OCI-LY3 (cell line): ENCODE data around the gene BMP2K.

Experiments
- EZH2phosphoT487 ChIP-seq: fragments of 200-600 bp; shearing (Covaris generic); IDR thresholded peaks from 2 replicates; pipeline ENCODE4 v1.6.1; 2018; ENCODE audit warnings: antibody characterized with exemption, mixed run types, low read depth
- TF ChIP-seq, protein P1 (sequence below): fragments of 200-600, 300-600 bp; sonication (generic); IDR thresholded peaks from 2 replicates; pipeline ENCODE4 v1.5.1; 2014; ENCODE audit warnings: antibody characterized with exemption, low read length, low read depth

- TF ChIP-seq, protein P1, sequence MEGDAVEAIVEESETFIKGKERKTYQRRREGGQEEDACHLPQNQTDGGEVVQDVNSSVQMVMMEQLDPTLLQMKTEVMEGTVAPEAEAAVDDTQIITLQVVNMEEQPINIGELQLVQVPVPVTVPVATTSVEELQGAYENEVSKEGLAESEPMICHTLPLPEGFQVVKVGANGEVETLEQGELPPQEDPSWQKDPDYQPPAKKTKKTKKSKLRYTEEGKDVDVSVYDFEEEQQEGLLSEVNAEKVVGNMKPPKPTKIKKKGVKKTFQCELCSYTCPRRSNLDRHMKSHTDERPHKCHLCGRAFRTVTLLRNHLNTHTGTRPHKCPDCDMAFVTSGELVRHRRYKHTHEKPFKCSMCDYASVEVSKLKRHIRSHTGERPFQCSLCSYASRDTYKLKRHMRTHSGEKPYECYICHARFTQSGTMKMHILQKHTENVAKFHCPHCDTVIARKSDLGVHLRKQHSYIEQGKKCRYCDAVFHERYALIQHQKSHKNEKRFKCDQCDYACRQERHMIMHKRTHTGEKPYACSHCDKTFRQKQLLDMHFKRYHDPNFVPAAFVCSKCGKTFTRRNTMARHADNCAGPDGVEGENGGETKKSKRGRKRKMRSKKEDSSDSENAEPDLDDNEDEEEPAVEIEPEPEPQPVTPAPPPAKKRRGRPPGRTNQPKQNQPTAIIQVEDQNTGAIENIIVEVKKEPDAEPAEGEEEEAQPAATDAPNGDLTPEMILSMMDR, result no peak
- TF ChIP-seq EZH2phosphoT487, result no peak
Observed at GRCh38 chr4:78757574-78757973, 18.6 kb upstream of the BMP2K start.
